Right lobe of liver (tissue), 6 donors: Measurements from ENCODE around the gene SIPA1. TPM values are rescaled to one million over a fixed set of nuclear protein-coding genes. Genes with fewer than 3 reads are reported as not detected.

Source experiments
- ATAC-seq, 4 donors: fragments of 200-7000 bp; cut with Tn5 transposase; one replicate each; pipeline ENCODE4 v1.9.1; 2020; ENCODE audit warnings: mild to moderate bottlenecking in 4 of 4, moderate library complexity in 4 of 4
- DNase-seq, 3 donors: peaks; one replicate each; pipeline ENCODE4 v3.0.0-alpha.2; 2020
- H3K27ac ChIP-seq, 3 donors: fragments of 200-600 bp; one replicate each; pipeline ENCODE4 v1.8.0; 2022
- H3K27me3 ChIP-seq, 2 donors: fragments of 200-600 bp; one replicate each; pipeline ENCODE4 v1.8.0; 2022
- H3K36me3 ChIP-seq, 4 donors: fragments of 200-600 bp; sonication (generic) in 1 of 4; one replicate each; pipeline versions ENCODE4 v1.5.1 to v1.8.0; 2017 to 2022; ENCODE audit warnings: control low read depth in 1 of 4
- H3K4me1 ChIP-seq, 4 donors: fragments of 200-600 bp; sonication (generic) in 1 of 4; one replicate each; pipeline versions ENCODE4 v1.5.1 to v1.8.0; 2017 to 2022; ENCODE audit warnings: control low read depth in 1 of 4
- H3K4me3 ChIP-seq, 3 donors: fragments of 200-600 bp; one replicate each; pipeline ENCODE4 v1.8.0; 2022
- H3K9me3 ChIP-seq, 4 donors: fragments of 200-600 bp; sonication (generic) in 1 of 4; one replicate each; pipeline versions ENCODE4 v1.5.1 to v1.8.0; 2017 to 2022; ENCODE audit warnings: control low read depth in 1 of 4
- POLR2A ChIP-seq: fragments of 450-650 bp; IDR thresholded peaks from one replicate; pipeline ENCODE4 v1.6.1; 2017; ENCODE audit warnings: antibody characterized with exemption, mild to moderate bottlenecking
- WGBS: methylation state at CpG from one replicate; pipeline ENCODE4 v1.1.6; 2018; ENCODE audit warnings: low coverage, low lambda C conversion rate; ENCODE audit not compliant: insufficient coverage; ENCODE audit errors: missing lambda C conversion rate; 5-methylcytosine and 5-hydroxymethylcytosine counted together
- intact Hi-C, 2 donors: fragments of 100-400 bp; cut with DNase I; formaldehyde crosslinking; loops; one replicate each; pipeline versions ENCODE4 v1.11.2 to v1.14.1; 2022
- total RNA-seq, 6 experiments: library from RNA; depleted of rRNA in 2 of 6; stranded (reverse); fragments of >200 nt in 2 of 6; fragmentation: NEBNext Ultra II Directional in 3 of 6; extraction: Animal tissue kit (Norgen Biotek cat#: 25700) in 3 of 6; gene quantifications; one replicate each; pipeline versions ENCODE4 v1.1.0 to v1.2.4, GENCODE V29; 2016 to 2023
- TF ChIP-seq, protein P1 (sequence below), 4 donors: fragments of 200-600 bp in 3 of 4; fragments of 450-650 bp in 1 of 4; IDR thresholded peaks; one replicate each; pipeline versions ENCODE4 v1.5.1 to v1.8.0; 2016 to 2022; ENCODE audit warnings: antibody characterized with exemption in 4 of 4, mild to moderate bottlenecking in 2 of 4
- donor health status: DM: no; HTN: yes; CAD: no.
- donor health status: DM: no; HTN: no; CAD: no.
- donor health status: DM: no; HTN: no; CAD: no.
- donor health status: DM: no; HTN: yes; CAD: no.
- donor health status: DM: no; HTN: yes; CAD: no.

Gene SIPA1
- total RNA-seq, 6 experiments from 2014 or later = 21.1 to 34.1 (median 25.3) TPM

DNA sequence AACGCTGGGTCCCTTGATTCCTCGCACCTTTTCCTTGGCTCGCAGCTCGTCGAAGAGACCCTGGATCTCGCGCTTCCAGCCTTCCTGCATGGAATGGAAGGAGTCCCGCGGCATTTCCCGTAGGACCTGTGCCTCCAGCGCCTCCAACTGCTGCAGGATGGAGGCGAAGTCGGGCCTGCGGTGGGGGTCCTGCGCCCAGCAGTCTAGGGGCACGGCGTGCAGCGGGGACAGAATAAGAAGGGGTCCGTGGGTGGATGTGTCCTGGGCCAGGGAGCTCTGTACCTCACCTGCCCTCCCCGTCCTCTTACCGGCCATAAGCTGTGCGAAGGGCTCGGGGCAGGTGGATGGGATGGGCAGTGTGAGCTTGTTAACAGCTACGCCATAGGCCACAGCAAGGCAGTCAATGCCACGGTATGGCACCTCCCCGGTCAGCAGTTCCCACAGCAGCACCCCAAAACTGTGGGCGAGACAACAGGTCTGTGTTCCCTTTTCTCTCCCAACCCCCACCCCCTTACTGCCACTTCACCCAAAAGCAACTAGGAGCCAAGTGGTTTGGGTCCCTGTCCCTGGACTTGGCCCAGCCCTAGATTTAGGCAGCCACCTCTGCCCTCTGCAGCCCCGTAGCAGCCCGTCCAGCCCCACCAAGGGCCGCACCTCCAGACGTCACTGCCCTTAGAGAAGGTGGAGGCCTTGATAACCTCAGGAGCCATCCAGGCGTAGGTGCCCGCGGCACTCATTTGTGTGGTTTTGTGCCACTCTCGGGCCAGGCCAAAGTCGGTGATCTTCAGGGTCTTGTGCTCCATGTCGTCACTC, 30.1 kb upstream of the SIPA1 start:
- no peak for TF ChIP-seq POLR2A
- TF ChIP-seq, protein P1, sequence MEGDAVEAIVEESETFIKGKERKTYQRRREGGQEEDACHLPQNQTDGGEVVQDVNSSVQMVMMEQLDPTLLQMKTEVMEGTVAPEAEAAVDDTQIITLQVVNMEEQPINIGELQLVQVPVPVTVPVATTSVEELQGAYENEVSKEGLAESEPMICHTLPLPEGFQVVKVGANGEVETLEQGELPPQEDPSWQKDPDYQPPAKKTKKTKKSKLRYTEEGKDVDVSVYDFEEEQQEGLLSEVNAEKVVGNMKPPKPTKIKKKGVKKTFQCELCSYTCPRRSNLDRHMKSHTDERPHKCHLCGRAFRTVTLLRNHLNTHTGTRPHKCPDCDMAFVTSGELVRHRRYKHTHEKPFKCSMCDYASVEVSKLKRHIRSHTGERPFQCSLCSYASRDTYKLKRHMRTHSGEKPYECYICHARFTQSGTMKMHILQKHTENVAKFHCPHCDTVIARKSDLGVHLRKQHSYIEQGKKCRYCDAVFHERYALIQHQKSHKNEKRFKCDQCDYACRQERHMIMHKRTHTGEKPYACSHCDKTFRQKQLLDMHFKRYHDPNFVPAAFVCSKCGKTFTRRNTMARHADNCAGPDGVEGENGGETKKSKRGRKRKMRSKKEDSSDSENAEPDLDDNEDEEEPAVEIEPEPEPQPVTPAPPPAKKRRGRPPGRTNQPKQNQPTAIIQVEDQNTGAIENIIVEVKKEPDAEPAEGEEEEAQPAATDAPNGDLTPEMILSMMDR (IDR thresholded peaks at IDR 0.05) = no peak
- no peak for ATAC-seq

DNA sequence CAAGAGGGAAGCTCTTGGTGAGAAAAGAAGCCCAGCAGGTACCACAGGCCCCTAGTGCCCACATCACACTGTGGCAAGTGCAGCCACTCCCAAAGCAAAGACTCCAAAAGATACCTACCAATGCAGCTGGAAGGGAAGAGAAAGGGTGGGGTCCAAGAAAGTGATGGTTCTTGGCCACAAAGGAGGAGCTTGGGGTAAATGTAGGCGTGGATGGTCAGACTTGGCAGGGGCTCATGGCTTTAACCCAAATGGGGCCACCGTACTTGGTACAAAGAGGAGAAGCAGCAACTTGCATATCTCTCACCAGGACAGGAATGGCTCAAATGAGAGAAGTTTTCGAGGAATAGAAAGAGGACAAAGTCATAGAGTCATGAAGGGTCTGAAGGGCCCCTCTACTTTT, 28.7 kb upstream of the SIPA1 start:
- H3K36me3 ChIP-seq = peaks cover 6 to 41% (median 14%) of the 10 kb centered on the region in 4 donors
- H3K4me1 ChIP-seq = peaks cover 0 to 31% (median 11%) of the 10 kb centered on the region in 4 donors
- TF ChIP-seq, protein P1 (IDR thresholded peaks at IDR 0.05) = no peak
- no peak for TF ChIP-seq POLR2A
- H3K27me3 ChIP-seq = no peaks in the 10 kb centered on the region
- no peaks in the 10 kb centered on the region for H3K9me3 ChIP-seq
- H3K27ac ChIP-seq = no peak overlapping the region
- 37% methylated on average over 3 of the region's 3 CpGs for WGBS
- intact Hi-C loops = no loop called here
- no peak for ATAC-seq
- no peak for DNase-seq
- no peak overlapping the region for H3K4me3 ChIP-seq

More for the DNA sequence above, 30.1 kb upstream of the SIPA1 start:
- no peak overlapping the region for H3K4me3 ChIP-seq
- 80% methylated on average over 1 of the region's 37 CpGs for WGBS
- no peaks in the 10 kb centered on the region for H3K9me3 ChIP-seq
- H3K36me3 ChIP-seq = peaks cover 6 to 54% (median 17%) of the 10 kb centered on the region in 4 donors
- H3K4me1 ChIP-seq = peaks cover 0 to 27% (median 8%) of the 10 kb centered on the region in 4 donors
- H3K27ac ChIP-seq = no peak overlapping the region
- no peak for DNase-seq
- intact Hi-C loops = no loop called here
- no peaks in the 10 kb centered on the region for H3K27me3 ChIP-seq

DNA sequence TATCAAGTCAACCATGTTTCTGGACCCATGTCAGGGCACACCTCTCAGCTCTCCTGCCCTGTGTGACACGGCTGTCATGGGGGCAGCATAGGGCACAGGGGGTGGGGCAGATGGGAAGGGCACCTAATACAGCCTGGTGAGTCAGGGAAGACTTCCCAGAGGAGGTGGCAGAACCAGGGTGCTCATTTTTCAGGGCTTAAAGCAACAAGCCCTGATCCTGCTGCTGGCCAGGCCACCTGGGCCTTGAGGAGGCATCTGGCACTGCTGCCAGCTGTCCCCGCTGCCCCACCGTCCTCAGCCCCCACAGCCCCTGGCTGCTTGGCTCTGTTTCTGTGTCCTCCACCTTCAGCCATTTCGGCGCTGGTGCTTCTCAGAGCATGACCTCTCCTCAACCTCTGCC, 28.2 kb upstream of the SIPA1 start:
- DNase-seq (no peak), ATAC-seq (no peak)
- no peaks in the 10 kb centered on the region for H3K9me3 ChIP-seq
- peaks cover 0 to 31% (median 11%) of the 10 kb centered on the region in 4 donors for H3K4me1 ChIP-seq
- TF ChIP-seq, protein P1 (IDR thresholded peaks at IDR 0.05) = no peak
- no peak for TF ChIP-seq POLR2A
- intact Hi-C loops = no loop called here
- H3K36me3 ChIP-seq = peaks cover 6 to 37% (median 12%) of the 10 kb centered on the region in 4 donors
- WGBS = no CpG with 5 or more reads among the region's 5 CpGs
- H3K27ac ChIP-seq = no peak overlapping the region
- H3K4me3 ChIP-seq = no peak overlapping the region
- H3K27me3 ChIP-seq = no peaks in the 10 kb centered on the region

DNA sequence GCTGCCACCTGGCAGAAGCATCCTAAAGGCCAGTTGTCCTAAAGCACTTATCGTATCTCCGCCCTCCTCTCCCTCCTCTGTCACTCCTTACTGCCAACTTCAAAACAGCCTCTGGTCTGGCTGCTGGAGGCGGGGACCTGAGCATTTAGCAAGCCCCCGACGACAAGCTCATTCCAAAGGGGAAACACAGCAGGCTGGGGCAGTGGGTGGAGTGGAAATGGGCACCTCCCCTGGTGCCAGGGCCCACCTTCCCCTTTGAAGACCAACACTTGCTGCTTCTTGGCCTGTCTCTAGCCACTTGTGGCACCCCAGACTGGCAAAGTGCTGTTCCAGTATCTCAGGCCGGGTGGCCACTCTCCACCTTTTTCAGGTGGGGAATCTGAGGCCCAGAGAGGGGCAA, 27.5 kb upstream of the SIPA1 start:
- Histone ChIP-seq H3K9me3 (no peaks in the 10 kb centered on the region), H3K4me1 (peaks cover 0 to 31% (median 11%) of the 10 kb centered on the region in 4 donors), H3K4me3 (peak overlapping the region in 2 of 3 donors; percentile 99), H3K36me3 (peaks cover 4 to 29% (median 8%) of the 10 kb centered on the region in 4 donors), H3K27ac (peak overlapping the region; percentile 44 to 96 (median 95)), H3K27me3 (no peaks in the 10 kb centered on the region)
- intact Hi-C loops = no loop called here
- no peak for TF ChIP-seq POLR2A
- TF ChIP-seq, protein P1 (IDR thresholded peaks at IDR 0.05) = no peak
- ATAC-seq (no peak), DNase-seq (no peak)
- 10% methylated on average over 2 of the region's 6 CpGs for WGBS
